ENCODE data around the gene LAMB3. TPM values are rescaled to one million over a fixed set of nuclear protein-coding genes. Genes with fewer than 3 reads are reported as not detected.

Gene LAMB3
- total RNA-seq, 4 donors from 2014 or later = 70.0 to 181 (median 123) TPM

DNA sequence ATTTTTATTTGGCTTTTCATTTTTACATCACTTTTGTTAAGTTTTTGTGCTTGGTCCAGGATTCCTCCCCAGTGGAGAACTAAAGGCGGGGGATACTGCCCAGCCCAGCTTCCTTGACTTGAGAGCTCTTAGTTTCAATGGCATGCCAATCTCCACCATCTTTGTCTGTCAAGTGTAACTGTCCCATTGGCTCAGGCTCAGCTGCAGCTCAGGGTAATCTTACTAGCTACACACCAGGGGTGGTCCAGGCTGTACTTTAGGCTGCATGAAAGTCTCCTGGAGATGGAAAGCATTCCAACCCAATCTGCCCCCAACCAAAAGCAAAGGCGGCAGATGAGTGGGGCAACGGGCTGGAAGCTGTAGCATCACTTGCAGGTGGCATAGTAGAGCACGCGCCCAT lies 37.3 kb downstream of the LAMB3 start:
- intact Hi-C loops (cut with DNase I; ENCODE audit: low total_unique reads) = no loop called here
- H3K4me3 ChIP-seq (ENCODE audit: low read depth, poor library complexity, severe bottlenecking) = no peak overlapping the region
- no peak for TF ChIP-seq POLR2A (IDR thresholded peaks at IDR 0.05)
- TF ChIP-seq, protein P1, sequence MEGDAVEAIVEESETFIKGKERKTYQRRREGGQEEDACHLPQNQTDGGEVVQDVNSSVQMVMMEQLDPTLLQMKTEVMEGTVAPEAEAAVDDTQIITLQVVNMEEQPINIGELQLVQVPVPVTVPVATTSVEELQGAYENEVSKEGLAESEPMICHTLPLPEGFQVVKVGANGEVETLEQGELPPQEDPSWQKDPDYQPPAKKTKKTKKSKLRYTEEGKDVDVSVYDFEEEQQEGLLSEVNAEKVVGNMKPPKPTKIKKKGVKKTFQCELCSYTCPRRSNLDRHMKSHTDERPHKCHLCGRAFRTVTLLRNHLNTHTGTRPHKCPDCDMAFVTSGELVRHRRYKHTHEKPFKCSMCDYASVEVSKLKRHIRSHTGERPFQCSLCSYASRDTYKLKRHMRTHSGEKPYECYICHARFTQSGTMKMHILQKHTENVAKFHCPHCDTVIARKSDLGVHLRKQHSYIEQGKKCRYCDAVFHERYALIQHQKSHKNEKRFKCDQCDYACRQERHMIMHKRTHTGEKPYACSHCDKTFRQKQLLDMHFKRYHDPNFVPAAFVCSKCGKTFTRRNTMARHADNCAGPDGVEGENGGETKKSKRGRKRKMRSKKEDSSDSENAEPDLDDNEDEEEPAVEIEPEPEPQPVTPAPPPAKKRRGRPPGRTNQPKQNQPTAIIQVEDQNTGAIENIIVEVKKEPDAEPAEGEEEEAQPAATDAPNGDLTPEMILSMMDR (IDR thresholded peaks at IDR 0.05) = no peak
- DNase-seq (ENCODE audit: low spot score in 2 of 2) = peak in 1 of 2 donors; percentile 57
- WGBS, 2 donors = 97 to 99% methylated on average over 5 of the region's 5 CpGs

DNA sequence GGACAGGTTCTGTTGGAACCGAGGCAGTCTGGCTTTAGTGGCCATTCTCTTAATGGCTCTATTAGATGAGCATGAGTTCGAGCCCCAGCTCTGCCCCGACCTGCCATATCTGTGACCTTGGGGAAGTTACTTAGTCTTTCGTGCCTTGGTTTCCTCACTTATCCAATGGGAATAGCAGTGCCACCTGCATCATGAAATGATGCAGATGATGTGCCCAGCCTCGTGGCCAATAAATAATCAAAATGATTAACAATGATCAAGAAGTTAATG lies 38.1 kb downstream of the LAMB3 start:
- DNase-seq (ENCODE audit: low spot score in 2 of 2) = peak in 1 of 2 donors; percentile 53
- 87 to 90% methylated on average over 5 of the region's 5 CpGs for WGBS, 2 donors
- intact Hi-C loops (cut with DNase I; ENCODE audit: low total_unique reads) = no loop called here
- TF ChIP-seq POLR2A (IDR thresholded peaks at IDR 0.05) = no peak
- TF ChIP-seq, protein P1 (IDR thresholded peaks at IDR 0.05) = no peak
- H3K4me3 ChIP-seq (ENCODE audit: low read depth, poor library complexity, severe bottlenecking) = no peak overlapping the region

DNA sequence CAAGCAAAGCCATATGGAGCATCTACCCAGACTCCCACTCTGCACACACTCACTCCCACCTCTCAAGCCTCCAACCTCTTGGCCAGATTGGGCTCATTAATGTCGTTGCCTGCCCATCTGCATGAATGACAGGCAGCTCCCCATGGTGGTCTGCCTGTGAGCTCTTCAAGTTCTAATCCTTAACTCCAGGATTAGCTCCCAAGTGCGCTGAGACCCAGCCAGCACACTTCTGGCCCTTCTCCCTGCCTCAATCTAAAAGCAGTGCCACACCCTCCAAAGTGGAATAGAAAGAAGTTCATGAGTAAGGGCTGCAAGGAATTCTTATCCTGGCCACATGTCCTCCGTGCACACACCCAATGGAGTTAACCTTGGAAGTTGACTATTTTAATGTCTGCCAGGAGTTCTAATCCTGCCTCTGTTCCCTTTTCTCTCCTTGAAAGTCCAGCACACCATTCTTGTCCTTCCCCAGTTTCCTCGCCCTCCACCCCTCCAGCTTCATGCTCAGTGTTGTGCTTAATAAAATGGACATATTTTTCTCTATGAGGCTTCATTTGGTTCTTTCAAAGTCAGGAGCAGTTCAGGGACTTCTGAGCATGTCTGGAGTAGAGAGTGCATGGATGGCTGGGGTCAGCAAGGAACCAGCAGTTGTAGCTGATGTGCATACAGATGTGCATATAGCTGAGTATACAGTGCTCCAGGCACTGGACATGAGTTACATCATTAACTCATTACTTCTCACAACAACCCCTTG lies 38.6 kb downstream of the LAMB3 start:
- WGBS, 2 donors = 44 to 54% methylated on average over 4 of the region's 4 CpGs
- no peak for DNase-seq (ENCODE audit: low spot score in 2 of 2)
- H3K4me3 ChIP-seq (ENCODE audit: low read depth, poor library complexity, severe bottlenecking) = no peak overlapping the region
- TF ChIP-seq, protein P1 (IDR thresholded peaks at IDR 0.05) = no peak
- no peak for TF ChIP-seq POLR2A (IDR thresholded peaks at IDR 0.05)
- intact Hi-C loops (cut with DNase I; ENCODE audit: low total_unique reads) = no loop called here

DNA sequence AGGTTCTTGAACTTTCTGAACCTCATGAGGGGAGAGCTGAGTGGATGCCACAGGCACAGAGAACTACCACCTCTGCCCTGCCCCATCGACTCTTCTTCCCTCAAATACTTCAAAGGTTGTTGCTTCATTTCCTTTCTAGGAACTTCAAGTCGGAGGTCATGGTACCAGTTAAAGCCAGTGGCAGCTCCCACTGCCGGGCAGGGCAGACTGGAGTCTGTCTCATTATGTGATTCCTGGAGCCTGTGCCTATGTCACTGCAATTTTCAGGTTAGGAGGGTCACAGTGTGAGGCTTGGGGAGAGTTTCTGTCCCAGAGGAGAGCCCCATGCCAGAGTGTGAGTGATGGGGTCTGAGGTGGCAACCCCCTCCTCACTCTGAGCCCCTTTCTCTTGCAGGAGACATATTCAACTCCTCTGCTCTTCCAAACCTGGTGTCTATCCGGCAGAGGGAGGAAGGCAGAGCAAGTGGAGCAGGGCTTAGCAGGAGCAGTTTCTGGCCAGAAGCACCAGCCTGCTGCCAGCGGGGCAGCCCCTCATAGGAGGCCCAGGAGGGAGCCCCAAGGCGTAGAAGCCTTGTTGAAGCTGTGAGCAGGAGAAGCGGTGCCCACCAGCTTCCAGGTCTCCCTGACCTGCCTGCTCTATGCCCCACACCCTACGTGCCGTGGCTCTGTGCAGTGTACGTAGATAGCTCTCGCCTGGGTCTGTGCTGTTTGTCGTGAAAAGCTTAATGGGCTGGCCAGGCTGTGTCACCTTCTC lies 39.4 kb downstream of the LAMB3 start:
- intact Hi-C loops (cut with DNase I; ENCODE audit: low total_unique reads) = no loop called here
- H3K4me3 ChIP-seq (ENCODE audit: low read depth, poor library complexity, severe bottlenecking) = no peak overlapping the region
- 74 to 81% methylated on average over 12 of the region's 12 CpGs for WGBS, 2 donors
- TF ChIP-seq, protein P1 (IDR thresholded peaks at IDR 0.05) = no peak
- TF ChIP-seq POLR2A (IDR thresholded peaks at IDR 0.05) = no peak
- DNase-seq (ENCODE audit: low spot score in 2 of 2) = no peak

DNA sequence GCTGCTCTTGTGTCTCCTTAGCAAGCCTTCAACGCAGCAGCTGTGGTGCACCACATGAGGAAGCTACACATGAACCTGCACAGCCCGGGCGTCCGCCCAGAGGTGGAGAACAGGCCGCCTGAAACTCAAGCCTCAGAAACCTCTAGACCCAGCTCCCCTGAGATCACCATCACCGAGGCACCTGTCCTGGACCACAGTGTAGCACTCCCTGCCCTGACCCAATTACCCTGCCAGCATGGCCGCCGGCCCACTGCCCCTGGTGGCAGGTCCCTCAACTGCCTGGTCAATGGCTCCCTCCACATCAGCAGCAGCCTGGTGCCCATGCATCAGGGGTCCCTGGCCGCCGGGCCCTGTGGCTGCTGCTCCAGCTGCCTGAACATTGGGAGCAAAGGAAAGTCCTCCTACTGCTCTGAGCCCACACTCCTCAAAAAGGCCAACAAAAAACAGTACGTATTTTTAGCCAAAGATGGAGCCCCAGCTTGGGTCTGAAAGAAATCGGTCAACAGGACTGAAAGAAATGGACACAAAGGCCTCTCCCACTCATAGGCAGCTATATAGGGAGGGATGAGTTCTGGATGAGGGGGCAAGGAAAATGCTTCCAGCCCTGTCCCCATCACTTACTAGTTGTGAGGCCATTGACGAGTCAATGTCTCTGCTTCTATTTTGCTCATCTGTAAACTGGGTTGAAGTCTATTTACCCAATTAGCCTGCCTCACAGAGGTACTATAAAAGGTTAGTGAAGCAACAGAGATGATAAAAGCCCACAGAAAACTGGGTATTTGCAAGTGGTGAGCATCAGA lies 40.3 kb downstream of the LAMB3 start:
- 91 to 94% methylated on average over 13 of the region's 13 CpGs for WGBS, 2 donors
- intact Hi-C loops (cut with DNase I; ENCODE audit: low total_unique reads) = no loop called here
- DNase-seq (ENCODE audit: low spot score in 2 of 2) = no peak
- TF ChIP-seq, protein P1 (IDR thresholded peaks at IDR 0.05) = no peak
- TF ChIP-seq POLR2A (IDR thresholded peaks at IDR 0.05) = no peak
- no peak overlapping the region for H3K4me3 ChIP-seq (ENCODE audit: low read depth, poor library complexity, severe bottlenecking)

All from lower leg skin (tissue), 4 donors.